ENCODE data around the gene AKAP13.
"Not testable (repeated sequence)": the region's sequence is repeated elsewhere in the genome, so short reads cannot be mapped to it uniquely, and the experiment has no call there.

AKAP13 gene

DNA sequence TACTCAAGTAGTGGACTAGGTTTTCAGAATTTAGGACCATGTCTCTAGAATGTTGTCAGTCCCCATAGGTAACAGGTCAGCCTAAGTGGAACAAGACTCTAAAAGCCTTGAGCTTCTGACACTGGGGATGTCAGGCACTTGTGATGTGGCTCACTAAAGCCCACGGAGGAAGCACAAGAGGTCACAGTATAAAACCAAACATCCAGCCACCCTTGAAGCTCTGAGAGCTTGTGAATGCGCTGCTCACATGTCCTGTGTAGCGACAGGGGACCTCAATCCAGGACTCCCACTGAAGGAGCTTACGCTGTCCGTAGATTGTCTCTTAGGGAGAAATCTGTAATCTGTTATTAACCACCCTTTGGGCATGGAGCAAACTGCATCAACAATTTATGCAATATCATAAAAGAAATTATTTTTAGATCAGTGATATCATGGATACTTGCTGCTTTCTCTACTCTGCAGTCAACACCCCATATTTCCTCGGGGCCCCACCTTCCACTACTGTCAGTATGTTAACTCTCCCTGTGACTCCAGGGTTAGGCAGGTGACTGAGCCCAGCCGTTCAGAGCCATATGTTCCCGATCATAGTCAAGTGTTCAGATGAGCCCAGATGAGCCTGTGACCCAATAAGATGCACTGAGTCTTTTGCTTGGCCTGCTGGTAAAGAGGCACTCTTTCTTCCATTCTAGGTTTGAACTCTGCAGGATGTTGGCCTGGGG is 32.2 kb upstream of the AKAP13 start:
- not testable (repeated sequence) for DNase-seq (ENCODE audit: low spot score)

- not testable (repeated sequence) for DNase-seq (ENCODE audit: low spot score)
Observed at GRCh38 chr15:85349062-85349461, 31.3 kb upstream of the AKAP13 start.

GRCh38 chr15:85350395-85350794 is 30.0 kb upstream of the AKAP13 start:
- DNase-seq (ENCODE audit: low spot score): no peak

DNA sequence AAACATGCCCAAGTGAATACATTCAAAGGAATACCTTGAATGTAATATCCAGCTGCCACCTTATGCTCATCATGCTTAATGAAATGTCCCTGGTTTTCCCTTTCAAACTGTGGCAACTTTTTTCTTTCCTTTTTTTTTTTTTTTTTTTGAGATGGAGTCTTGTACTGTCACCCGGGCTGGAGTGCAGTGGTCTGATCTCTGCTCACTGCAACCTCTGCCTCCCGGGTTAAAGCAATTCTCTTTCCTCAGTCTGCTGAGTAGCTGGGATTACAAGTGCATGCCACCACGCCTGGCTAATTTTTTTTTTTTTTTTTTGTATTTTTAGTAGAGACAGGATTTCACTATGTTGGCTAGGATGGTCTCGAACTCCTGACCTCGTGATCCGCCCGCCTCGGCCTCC is 28.9 kb upstream of the AKAP13 start:
- DNase-seq (ENCODE audit: low spot score): not testable (repeated sequence)

DNA sequence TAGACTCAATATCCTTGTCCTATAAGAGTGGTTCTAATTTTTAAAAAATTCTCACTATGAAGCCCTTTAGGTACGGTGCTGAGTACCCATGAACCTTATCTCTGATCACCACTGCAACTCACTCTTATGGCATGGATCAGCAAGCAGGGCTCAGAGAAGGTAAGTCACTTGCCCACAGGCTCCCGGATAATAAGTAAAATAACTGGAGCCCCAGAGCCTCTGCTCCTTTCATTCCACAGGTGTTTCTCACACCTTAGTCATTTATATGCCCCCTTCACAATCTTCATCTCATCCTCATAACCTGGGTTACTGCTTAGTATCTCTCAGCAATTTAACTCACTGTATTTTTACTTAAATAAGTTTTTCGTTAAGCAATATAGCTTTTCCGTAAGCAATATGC is 28.4 kb upstream of the AKAP13 start:
- DNase-seq (ENCODE audit: low spot score): no peak

DNA sequence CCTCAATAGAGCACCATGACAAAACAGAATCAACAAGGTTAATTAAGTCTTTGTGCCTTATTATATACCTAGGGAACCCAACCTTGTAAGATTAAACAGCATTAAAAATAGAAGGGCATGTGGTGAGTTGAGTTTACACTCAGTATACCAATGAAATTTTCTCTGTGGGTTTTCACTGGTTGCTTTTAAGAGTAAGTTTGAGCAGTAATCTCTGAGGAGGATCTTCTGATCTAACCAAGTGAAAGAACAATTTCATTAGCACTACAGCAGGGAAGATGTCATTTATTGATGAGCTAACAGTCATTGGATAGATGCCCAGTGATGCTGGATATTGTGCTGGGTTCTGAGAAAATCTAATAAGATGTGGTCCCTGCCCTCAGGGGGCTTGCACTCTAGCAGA is 26.9 kb upstream of the AKAP13 start:
- DNase-seq (ENCODE audit: low spot score): no peak

DNA sequence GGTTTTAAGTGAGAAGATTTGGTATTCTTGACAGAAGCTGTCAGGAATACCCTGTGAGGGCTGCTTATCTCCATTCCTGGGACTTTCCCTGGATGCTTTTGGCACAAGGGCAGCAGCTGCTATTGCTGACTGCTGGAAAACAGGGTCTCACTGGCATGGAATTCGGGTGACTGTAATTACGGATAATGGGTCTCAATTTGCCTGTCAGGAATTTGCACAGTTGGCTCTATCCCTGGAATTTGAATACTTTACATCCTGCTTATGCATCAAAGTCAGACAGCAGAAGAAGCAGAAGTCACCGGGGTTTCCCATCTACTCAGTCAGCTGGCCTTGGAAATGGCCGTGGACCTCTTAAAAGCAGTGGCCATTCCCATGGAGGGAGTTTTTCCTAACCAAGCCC is 25.9 kb upstream of the AKAP13 start:
- DNase-seq (ENCODE audit: low spot score): no peak

DNA sequence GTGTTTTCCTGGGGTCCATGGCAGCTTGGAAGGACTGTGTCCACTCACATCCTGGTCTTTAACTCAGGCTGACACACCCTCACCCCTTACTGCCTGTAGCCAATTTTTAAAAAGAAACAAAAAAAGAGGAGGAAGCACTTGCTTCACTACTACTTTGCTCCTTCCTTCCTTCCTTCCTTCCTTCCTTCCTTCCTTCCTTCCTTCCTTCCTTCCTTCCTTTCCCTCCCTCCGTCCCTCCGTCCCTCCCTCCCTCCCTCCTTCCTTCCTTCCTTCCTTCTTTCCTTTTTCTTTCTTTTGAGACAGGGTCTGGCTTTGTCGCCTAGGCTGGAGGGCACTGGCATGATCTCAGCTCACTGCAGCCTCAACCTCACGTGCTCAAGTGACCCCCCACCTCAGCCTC is 25.5 kb upstream of the AKAP13 start:
- no peak for DNase-seq (ENCODE audit: low spot score)

DNA sequence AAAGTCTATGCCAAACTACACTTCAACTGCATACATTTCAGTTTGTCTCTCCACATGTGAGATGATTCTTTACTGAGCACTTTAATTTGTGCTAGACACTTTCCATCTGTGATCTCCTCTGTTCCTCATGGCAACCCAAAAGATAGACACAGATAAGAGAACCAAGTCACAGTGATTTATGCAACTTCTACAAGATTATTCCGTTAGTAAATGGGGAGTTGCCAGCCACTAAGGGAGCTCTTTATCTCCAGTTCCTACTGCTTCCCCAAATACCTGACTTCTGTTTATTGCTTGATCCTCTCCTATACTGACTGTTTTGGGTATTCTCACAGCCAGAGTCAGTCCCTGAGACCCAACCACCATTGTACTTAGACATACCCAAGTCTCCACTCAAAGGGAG is 24.1 kb upstream of the AKAP13 start:
- DNase-seq (ENCODE audit: low spot score): no peak

DNA sequence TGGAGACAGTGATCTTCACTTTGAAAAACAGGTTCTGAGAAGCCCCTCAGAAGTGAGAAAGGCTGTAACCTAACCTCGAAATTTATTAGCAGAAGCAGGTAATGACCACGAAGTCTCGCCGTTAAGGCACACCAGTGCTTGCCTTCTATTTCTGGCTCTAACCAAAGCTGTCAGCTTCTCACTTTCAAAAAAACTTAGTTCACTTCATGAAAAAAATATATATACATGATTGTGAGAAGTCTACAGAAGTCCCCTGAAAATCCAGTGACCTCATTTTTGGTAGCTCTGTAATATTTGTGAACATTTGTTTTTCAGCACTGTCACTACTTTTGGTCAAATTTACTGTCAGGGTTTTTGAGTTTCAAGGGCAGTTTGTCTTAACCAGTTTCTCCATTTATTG is 19.1 kb upstream of the AKAP13 start:
- DNase-seq (ENCODE audit: low spot score): no peak

DNA sequence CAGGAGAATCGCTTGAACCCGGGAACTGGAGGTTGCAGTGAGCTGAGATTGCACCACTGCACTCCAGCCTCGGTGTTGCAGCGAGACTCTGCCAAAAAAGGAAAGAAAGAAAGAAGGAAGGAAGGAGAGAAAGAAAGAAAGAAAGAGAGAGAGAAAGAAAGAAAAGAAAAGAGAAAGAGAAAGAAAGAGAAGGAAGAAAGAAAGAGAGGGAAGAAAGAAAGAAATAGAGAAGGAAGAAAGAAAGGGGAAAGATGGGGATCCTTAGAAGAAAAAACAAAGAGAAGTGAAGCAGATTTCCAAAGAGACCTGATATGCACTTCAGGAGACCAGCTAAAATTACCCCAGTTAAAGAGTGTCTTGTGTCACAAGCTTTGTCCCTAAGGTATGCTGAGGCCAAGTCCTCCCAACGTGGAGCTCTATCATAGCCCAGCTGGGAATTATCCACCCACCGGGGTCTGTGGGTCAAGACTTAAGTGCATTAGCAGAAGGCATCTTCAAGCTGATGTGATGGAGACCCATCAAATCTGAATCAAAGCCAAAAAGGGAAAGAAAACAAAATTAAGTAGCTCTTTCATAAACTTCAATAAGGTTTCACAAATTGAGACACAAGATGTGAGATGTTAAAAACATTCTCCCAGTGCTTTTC is 17.8 kb upstream of the AKAP13 start:
- DNase-seq (ENCODE audit: low spot score): no peak

GRCh38 chr15:85365980-85366379 is 14.4 kb upstream of the AKAP13 start:
- DNase-seq (ENCODE audit: low spot score): no peak

DNA sequence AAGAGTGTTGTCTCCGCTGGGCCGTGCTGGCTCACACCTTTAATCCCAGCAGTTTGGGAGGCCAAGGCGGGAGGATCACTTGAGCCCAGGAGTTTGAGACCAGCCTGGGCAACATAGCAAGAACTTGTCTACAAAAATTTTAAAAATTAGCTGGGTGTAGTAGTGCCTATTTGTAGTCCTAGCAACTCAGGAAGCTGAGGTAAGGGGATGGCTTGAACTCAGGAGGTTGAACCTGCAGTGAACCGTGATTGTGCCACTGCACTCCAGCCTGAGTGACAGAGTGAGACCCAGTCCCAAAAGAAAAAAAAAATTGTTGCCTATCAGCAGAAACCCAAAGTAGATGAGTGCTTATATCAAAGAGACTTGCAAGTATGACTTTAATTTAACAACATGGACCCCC is 12.7 kb upstream of the AKAP13 start:
- DNase-seq (ENCODE audit: low spot score): no peak

GRCh38 chr15:85374831-85375230 is 5.6 kb upstream of the AKAP13 start:
- DNase-seq (ENCODE audit: low spot score): no peak

DNA sequence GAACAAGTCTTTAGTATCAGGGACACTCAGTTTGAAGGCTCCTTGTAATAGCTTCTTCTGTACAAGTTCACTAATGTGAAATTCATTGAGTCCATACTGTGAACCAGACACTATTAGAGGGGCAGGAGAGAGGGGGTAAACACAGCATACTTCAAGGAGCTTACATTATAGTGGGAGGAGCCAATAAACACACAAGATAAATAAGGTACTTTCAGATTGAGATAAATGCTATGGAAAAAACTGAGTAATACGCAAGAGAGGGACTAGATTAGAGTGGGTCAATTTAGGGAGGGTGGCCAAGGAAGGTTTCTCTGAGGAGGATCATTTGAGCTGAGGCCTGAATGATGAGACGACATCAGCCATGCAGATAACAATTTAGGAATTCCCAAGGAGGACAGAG is 3.1 kb upstream of the AKAP13 start:
- DNase-seq (ENCODE audit: low spot score): no peak

GRCh38 chr15:85377986-85378385 is 2.4 kb upstream of the AKAP13 start:
- DNase-seq (ENCODE audit: low spot score): no peak

DNA sequence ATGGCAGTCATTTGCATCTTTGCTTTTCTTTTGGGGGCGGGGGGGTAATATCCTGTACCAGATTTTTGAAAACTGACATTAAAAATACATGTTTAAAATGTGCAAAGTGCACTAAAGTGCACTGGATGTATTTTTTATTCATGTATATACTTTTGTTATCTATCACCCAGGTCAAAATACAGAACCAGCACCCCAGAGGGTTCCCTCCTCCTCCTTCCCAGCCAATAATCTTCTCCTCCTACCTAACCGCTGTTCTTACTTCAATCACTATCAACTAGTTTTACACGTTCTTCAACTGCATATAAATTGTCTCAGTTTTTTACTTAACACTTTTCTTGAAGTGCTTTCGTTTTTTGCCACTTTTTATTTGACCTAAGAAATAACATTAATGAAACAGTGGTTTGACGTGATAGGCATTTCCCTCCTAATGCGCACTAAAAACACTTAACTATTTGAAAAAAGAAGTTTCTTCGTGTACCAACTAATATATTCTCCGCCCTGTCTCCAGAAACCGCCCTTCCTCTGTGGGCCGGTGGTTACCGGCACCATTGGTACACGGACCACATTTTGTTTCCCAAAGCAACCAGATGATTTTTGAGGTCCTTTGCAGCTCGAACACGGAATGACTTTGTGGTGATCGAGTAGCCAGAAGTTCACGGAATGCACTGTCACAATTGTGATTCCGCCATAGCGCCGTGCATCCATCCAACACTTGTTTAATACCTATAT is 836 bp upstream of the AKAP13 start:
- DNase-seq (ENCODE audit: low spot score): peak; percentile 67

DNA sequence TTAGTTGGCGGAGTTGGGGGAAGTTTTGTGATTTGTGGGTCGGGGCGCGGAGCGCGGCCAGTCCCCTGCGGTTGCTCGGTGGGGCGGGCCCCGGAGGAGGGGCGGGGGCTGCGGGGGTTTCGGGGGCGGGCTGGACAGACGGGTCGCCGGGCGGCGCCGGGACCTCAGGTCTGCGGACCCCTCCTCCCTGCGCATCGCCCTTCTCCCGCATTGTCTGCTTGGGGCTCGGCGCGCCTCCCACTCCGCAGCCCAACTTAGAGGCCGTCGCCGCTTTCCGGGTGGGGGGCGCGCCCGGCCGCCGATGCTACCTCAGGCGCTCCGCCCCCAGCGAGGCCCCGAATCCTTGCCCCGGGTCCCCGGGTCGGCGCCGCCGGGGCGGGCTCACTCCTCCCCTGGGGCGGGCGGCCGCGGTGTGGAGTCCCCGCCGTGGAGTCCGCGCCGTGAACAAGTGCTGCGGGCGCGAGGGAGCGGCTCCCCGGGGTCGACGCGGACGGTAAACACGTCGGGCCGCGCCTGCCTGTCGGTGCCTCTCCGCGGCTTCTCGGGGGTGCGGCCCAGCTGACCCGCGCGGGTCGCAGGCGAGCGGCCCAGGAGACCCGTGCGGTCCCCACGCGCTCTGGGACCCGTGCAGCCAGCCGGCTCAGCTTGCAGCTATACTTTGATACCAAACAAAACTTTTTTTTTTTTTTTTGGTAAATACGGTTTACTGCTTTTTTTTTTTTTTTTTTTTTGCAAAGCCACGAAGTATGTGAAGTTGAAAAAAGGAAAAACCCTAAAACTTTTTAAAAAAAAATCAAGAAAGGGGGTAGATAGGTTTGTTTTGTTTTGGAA is 624 bp downstream of the AKAP13 start:
- peak; percentile 60 for DNase-seq (ENCODE audit: low spot score)

- no peak for DNase-seq (ENCODE audit: low spot score)
Observed at GRCh38 chr15:85381850-85382751, 1.7 kb downstream of the AKAP13 start.

GRCh38 chr15:85382942-85383341 is 2.5 kb downstream of the AKAP13 start:
- DNase-seq (ENCODE audit: low spot score): no peak

DNA sequence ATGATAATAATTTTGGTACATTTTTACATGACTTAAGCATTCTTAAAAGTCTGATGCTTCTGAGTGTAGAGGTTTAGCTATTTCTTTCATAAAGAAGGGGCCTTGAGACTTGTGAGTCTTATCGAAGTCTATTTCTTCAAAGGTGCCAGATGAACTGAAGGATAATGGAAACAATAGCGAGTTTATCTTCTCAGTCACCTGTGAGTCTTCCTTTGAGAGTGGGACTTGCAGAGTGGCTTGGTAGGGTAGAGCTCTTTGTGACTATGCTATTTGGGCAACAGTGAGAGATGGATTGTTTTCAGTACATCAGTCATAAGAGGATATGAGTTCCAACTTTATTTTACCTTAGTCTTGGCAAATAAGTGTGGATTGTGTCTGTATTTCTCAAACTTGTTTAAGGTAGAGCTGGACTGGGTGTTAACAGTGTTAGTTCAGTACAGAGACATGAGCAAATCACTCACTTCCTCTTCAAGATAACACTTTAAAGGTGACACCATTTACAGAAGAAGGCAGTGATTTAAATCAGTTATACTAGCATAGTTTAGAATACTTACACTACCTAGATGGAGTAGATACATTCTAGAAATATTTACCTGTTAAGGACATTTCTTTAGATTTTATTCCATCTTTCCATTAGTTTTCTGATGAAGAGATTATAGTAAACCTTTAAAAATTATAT is 3.2 kb downstream of the AKAP13 start:
- DNase-seq (ENCODE audit: low spot score): no peak

Data from CD4-positive, alpha-beta T cell treated with Interleukin-2 at 100 ng/mL for 4 hours (primary cell).